NCI-H1417 treated with DMSO at 0.1 percent for 48 hours (cell line): ENCODE results near the gene SLC39A10.
"Not testable (repeated sequence)": the region's sequence is repeated elsewhere in the genome, so short reads cannot be mapped to it uniquely, and the experiment has no call there.

Source experiments
- DNase-seq: peaks from one replicate; lab custom pipeline; 2025; lab: John Stamatoyannopoulos, UW

The SLC39A10 gene

DNA sequence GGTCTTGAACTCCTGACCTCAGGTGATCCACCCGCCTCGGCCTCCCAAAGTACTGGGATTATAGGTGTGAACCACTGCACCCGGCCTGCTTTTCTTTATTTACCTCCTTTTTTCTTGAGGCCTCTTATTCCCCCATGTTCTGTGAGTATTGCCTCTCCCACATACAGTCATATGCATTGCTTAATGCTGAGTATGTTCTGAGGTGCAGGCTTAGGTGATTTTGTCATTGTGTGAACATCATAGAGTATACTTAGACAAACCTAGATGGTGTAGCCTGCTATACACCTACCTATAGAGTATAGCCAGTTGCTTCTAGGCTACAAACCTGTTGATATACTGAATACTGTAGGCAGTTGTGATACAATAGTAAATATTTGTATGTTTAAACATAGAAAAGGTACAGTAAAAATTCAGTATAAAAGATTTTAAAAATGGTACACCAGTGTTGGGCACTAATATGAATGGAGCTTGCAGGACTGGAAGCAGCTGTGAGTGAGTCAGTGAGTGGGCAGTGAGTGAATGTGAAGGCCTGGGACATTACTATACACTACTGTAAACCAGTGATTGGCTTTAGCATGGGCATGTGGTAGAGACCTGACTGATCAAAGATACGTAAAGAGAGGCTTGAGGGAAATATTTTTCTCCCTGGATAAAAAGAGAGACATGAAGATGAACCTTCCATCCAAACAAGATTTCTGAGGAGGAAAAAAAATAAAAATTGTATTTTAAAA, 17.6 kb downstream of the SLC39A10 start:
- DNase-seq, result no peak

DNA sequence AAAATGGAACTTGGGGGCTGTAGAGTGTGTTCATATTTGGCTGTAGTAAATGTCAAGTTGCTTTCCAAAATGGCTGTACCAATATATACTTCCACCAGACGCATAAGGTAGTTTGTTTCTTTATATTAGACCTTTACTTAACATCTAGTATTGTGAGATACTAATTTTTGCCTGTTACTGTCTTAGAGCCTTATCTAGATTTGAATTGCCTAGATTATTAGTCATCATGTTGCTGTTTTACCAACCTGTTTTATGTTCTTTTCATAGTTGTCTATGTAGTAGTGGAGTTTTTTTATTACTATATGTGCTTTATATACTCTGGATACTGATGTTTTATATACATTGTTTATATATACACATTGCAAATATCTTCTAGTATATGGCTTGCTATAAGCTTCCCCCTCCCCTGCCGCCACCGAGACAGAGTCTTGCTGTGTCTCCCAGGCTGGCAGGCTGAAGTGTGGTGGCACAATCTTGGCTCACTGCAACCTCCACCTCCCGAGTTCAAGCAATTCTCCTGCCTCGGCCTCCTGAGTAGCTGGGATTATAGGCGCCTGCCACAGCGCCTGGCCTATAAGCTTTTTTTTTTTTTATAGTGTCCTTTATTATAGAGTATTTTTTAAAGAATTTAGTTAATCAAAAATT, 18.9 kb downstream of the SLC39A10 start:
- DNase-seq, result no peak

DNA sequence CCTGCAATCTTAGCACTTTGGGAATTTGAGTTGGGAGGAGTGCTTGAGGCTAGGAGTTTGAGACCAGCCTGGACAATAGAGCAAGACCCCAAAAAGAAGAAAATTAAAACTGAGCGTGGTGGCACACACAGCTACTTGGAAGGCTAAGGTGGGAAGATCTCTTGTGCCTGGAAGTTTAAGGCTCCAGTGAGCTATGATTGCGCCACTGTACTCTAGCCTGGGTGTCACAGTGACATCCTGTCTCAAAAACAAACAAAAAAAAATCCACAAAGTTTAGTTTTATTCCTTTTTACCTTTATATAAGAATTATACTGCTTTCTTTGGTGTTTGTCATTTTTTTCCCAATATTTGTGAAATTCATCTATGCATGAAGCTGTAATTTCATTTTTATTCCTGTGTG, 20.3 kb downstream of the SLC39A10 start:
- no peak for DNase-seq

GRCh38 chr2:195677884-195678283, 20.9 kb downstream of the SLC39A10 start:
- no peak for DNase-seq

- no peak for DNase-seq
Observed at GRCh38 chr2:195682077-195682476, 25.1 kb downstream of the SLC39A10 start.

DNA sequence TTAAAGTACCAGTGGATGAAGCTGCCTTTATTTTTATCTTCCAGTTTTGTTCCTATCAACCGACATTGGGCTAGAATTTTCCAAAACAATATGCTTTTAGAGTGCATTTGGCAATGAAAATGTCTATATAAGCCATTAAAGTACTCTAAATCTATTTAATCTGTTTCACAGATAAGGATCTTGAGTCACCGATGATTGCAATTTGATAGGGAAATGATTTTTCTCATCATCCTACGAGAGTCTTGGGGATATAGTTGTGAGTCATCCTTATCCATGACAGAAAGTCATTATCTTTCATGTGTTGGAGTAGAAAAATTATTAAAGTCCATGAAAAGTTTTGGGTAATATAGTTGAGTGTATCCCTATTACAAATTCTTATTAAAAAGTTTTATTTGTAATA, 26.1 kb downstream of the SLC39A10 start:
- no peak for DNase-seq

GRCh38 chr2:195686564-195686963, 29.5 kb downstream of the SLC39A10 start:
- DNase-seq, result no peak

DNA sequence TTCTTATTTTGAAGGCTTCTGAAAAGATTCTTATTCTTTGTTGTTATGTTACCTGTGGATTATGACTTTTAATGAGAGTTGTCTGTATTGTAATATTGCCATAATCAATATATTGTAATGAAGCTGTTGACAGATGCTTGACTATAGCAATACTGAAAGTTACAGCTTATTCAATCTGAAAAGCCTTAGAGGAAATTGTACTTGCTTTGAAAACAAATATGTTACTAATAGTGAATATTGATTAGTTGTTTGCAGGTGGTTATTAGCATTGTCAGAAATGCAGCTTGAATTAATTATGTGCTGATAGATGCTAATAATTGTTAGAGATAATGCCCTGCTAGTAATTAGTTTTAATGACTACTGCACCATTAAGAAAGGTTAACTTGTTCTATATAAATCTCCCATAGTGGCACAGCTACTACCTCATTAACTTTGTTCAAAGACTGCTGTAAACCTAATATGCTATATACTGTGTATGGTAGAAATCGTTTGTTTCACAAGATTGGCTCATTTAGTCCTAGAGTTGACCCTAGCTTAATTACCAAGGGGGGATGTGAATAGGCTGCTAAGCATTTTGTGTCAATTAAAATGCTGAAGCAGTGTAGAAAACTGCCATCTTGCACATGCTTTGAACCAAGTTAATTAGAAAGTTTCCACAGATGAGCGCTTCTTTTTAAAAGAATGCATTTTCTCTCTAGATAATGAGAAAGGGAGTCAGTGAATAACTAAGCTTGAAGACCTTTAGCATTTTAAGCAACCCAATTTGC, 30.5 kb downstream of the SLC39A10 start:
- no peak for DNase-seq

DNA sequence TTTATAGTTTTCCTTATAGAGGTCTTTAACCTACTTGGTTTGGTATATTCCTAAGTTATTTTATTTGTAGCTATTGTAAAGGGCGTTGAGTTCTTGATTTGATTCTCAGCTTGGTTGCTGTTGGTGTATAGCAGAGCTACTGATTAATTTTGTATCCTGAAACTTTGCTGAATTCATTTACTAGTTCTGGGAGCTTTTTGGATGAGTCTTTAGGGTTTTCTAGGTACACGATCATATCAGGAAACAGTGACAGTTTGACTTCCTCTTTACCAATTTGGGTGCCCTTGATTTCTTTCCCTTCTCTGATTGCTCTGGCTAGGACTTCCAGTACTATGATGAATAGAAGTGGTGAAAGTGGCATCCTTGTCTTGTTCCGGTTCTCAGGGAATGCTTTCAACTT, 35.5 kb downstream of the SLC39A10 start:
- DNase-seq, result not testable (repeated sequence)

GRCh38 chr2:195694553-195694952, 37.5 kb downstream of the SLC39A10 start:
- DNase-seq, result no peak

GRCh38 chr2:195695002-195695631, 38.1 kb downstream of the SLC39A10 start:
- DNase-seq, result no peak

GRCh38 chr2:195696012-195696411, 39.0 kb downstream of the SLC39A10 start:
- no peak for DNase-seq

DNA sequence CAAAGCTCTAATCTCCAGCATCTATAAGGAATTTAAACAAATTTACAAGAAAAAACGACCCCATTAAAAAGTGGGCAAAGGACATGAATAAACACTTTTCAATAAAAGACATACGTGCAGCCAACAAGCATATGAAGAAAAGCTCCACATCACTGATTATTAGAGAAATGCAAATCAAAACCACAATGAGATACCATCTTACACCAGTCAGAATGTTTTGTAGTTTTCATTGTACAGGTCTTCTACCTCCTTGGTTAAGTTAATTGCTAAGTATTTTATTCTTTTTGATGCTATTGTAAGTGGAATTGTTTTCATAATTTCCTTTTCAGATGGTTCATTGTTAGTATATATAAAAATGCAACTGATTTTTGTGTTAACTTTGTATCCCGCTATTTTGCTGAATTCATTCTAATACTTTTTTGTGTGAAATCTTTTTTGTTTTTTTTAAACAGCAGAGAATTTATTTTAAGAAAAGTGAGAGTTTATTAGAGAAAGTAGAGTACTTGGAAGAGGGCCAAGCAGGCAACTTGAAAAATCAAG, 40.7 kb downstream of the SLC39A10 start:
- DNase-seq, result no peak

DNA sequence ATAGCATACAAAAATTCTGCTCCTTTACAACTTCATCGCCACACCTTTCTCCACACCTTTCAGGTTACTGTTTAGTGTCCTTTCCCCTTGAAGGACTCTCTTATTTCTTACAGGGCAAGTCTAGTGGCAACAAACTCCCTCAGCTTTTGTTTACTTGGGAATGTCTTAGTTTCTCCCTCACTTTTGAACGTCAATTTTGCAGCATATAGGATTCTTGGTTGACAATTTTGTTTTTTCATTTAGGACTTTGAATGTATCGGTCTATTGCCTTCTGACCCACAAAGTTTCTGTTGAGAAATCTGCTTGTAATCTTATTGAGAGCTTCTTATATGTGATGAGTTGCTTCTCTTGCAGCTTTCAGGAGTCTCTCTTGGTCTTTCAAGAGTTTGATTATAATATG, 43.5 kb downstream of the SLC39A10 start:
- DNase-seq, result no peak

DNA sequence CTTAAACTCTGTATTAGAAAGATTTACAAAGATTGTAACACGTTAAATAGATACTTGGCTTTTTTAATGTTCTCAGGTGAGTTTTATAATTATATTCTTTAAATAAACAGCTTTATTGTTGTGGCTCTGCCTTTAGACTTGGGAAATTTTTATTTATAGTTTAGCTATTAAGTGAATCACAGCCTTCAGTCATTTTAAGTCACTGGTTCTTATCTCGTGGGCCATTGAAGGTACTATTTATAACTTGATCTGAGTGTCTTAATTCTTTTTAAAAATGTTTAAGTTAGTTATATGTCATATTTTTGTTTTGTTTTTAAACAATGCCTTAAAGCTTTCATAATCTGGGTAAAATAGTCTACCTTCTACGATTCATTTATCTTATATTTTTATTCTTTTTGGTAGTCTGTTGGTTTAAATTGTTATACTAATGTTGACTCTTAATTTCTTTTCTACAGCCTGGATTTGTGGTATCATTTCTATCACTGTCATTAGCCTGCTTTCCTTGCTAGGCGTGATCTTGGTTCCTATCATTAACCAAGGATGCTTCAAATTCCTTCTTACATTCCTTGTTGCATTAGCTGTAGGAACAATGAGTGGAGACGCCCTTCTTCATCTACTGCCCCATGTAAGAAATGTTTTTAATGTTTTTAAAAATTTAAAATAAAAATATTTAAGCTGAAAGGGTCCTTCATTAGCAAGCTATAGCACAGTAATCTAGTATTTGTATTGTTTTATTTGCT, 49.3 kb downstream of the SLC39A10 start:
- DNase-seq, result no peak

- DNase-seq, result no peak
Observed at GRCh38 chr2:195709901-195710806, 53.1 kb downstream of the SLC39A10 start.

DNA sequence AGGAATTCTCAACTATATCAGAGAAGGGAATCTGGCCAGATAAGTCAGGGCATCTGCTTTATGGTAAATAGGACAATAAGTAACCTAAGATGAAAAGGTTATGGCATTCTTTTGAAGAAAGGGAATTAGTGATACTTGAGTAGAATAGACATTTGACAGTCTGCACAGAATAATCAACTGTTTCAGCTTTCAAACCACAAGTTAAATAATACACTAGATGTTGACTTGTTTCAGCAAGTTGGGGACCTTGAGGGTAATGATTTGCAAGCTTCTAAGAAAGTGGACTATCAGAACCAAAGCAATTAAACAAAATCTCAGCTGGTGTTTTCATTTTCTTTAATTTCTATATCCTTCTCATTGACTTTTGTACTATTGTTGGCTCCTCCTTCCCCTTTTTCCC, 54.5 kb downstream of the SLC39A10 start:
- DNase-seq, result no peak

GRCh38 chr2:195716466-195716865, 59.4 kb downstream of the SLC39A10 start:
- DNase-seq, result no peak

DNA sequence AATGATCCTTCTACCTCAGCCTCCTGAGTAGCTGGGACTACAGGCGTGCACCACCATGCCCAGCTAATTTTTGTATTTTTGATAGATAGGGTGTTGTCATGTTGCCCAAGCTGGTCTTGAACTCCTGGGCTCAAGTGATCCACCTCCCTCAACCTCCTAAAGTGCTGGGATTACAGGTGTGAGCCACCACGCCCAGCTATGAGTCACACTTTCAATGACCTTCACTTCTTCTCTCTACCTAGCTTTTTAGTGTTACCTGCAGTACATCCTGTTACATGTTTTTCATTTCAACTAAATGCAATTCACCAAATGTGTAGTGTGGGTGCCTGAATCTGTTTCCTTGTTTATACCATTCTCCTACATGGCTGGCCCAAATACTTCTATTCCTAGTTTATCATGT, 64.0 kb downstream of the SLC39A10 start:
- no peak for DNase-seq

DNA sequence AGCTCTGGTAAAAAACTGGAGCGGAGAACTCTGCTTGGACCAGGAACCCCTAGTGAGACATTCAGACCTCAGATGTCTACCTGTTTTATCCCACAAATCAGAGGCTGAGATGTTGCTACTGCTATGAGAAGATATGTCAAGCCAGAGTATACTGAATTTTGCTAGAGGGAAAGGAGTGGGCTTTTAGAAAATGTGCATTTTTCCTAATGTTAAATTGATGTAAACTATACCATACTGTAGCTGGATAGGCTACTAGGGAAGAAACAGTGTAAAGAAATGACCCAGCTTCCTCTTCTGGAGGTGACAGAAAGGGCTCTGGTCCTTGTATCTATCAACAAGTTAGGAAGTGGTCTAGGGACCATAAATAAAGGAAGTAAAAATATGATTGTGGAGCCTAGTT, 65.0 kb downstream of the SLC39A10 start:
- DNase-seq, result no peak

DNA sequence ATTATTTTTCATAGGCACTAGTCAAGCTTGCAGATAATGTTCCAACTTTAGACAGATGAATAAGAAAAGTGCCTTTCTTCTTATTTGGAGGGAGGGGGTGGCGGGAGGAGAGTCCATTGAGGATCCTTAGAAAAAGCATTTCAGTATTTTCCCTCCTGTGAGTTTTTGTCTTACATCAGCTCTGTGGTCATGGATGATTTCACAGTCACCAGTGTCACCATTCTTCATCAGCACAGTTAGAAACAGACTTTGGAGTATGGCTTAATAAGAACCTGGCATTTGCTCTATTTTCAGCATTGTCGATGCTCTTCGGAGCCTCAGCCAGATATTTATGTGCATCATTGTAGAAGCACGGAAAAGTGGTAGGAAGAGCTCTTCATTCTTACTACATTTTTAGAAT, 70.1 kb downstream of the SLC39A10 start:
- no peak for DNase-seq
